Hepatocyte (in vitro differentiated cells): ENCODE measurements around the gene SIK3.

Experiments
- EZH2 ChIP-seq: fragments of 200-600 bp; sonication (generic); IDR thresholded peaks from 2 replicates; pipeline ENCODE4 v1.6.1; 2016; ENCODE audit warnings: antibody characterized with exemption, mild to moderate bottlenecking, borderline replicate concordance
- EZH2phosphoT487 ChIP-seq: fragments of 200-600 bp; sonication (generic); IDR thresholded peaks from one replicate; pipeline ENCODE4 v1.6.1; 2018; ENCODE audit warnings: antibody characterized with exemption, mild to moderate bottlenecking, low read depth, moderate library complexity; ENCODE audit not compliant: unreplicated experiment, severe bottlenecking
- TF ChIP-seq, protein P1 (sequence below): fragments of 200-600 bp; sonication (generic); IDR thresholded peaks from 2 replicates; pipeline ENCODE4 v1.5.1; 2016; ENCODE audit warnings: antibody characterized with exemption, mild to moderate bottlenecking; ENCODE audit not compliant: poor library complexity

DNA sequence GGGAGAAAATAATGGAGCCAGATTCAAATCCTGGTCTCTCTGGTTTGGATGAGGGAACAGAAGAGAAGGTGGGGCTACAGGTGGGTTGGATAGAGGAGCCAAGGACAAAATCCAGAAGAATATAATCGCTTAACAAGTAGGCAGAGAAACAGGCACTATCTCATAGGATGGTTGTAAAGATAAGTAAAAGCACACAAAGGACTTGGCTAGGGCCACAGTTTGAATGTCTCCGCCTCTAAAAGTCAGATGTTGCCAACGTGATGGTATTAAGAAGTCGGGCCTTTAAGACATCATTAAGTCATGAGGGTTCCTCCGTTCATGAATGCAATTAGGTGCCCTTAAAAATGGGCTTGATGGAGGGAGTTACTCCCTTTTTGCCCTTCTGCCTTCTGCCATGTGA lies 42.8 kb downstream of the SIK3 start:
- TF ChIP-seq, protein P1, sequence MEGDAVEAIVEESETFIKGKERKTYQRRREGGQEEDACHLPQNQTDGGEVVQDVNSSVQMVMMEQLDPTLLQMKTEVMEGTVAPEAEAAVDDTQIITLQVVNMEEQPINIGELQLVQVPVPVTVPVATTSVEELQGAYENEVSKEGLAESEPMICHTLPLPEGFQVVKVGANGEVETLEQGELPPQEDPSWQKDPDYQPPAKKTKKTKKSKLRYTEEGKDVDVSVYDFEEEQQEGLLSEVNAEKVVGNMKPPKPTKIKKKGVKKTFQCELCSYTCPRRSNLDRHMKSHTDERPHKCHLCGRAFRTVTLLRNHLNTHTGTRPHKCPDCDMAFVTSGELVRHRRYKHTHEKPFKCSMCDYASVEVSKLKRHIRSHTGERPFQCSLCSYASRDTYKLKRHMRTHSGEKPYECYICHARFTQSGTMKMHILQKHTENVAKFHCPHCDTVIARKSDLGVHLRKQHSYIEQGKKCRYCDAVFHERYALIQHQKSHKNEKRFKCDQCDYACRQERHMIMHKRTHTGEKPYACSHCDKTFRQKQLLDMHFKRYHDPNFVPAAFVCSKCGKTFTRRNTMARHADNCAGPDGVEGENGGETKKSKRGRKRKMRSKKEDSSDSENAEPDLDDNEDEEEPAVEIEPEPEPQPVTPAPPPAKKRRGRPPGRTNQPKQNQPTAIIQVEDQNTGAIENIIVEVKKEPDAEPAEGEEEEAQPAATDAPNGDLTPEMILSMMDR, result no peak
- TF ChIP-seq EZH2 (no peak), EZH2phosphoT487 (no peak)
